Fibroblast of lung (primary cell): ENCODE results near the gene WDR53.

ENCODE experiments used
- EZH2 ChIP-seq: IDR thresholded peaks from 2 replicates; pipeline ENCODE4 v1.5.1; 2012; ENCODE audit warnings: low read length, control low read depth, mild to moderate bottlenecking; ENCODE audit errors: missing control alignments
- TF ChIP-seq, protein P1 (sequence below), 2 donors: IDR thresholded peaks in 1 of 2; conservative IDR thresholded peaks in 1 of 2; 1 replicate in 1 of 2; 2 replicates in 1 of 2; pipeline ENCODE4 v1.5.1; 2011 to 2012; ENCODE audit warnings: low read length in 2 of 2, control low read depth in 1 of 2, inconsistent platforms in 1 of 2, low read depth in 1 of 2, mild to moderate bottlenecking in 1 of 2

DNA sequence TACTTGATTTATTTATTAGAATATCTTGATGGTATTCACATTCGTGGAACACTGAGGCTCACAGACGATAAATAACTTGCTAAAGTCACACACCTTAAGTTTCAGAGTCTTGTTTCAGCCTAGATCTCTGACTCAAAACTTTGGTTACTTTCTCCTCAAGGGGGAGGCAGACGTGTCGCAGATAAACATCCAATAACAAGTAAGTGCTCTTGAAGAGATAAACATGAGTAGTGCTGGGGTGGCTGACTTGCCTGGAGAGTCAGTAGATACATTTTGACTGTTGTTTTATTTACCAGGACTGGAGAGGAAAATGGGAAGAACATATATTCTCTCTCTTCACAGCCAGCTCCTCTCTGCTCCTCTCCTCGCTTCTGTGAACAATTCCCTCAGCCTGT is 31.4 kb upstream of the WDR53 start:
- TF ChIP-seq, protein P1, sequence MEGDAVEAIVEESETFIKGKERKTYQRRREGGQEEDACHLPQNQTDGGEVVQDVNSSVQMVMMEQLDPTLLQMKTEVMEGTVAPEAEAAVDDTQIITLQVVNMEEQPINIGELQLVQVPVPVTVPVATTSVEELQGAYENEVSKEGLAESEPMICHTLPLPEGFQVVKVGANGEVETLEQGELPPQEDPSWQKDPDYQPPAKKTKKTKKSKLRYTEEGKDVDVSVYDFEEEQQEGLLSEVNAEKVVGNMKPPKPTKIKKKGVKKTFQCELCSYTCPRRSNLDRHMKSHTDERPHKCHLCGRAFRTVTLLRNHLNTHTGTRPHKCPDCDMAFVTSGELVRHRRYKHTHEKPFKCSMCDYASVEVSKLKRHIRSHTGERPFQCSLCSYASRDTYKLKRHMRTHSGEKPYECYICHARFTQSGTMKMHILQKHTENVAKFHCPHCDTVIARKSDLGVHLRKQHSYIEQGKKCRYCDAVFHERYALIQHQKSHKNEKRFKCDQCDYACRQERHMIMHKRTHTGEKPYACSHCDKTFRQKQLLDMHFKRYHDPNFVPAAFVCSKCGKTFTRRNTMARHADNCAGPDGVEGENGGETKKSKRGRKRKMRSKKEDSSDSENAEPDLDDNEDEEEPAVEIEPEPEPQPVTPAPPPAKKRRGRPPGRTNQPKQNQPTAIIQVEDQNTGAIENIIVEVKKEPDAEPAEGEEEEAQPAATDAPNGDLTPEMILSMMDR (conservative IDR thresholded peaks at IDR 0.05 in 1 of 2, IDR thresholded peaks at IDR 0.05 in 1 of 2; ENCODE audit: low read depth in 1 of 2, low read length in 2 of 2): no peak
- TF ChIP-seq EZH2: no peak
